ENCODE results near the gene NTM.

Gene NTM

GRCh38 chr11:132174362-132175255, 804.2 kb downstream of the NTM start:
- TF ChIP-seq TAF1 (IDR thresholded peaks at IDR 0.05; ENCODE audit: borderline replicate concordance, low read depth, low read length) (no peak), POLR2A (IDR thresholded peaks at IDR 0.05; ENCODE audit: low read depth, low read length) (no peak), POLR2AphosphoS5 (IDR thresholded peaks at IDR 0.05; ENCODE audit: low read depth, low read length) (no peak)

GRCh38 chr11:132177106-132177505, 806.7 kb downstream of the NTM start:
- FAIRE-seq (no peak), DNase-seq (ENCODE audit: insufficient read length) (no peak)
- TF ChIP-seq POLR2AphosphoS5 (IDR thresholded peaks at IDR 0.05; ENCODE audit: low read depth, low read length) (no peak), POLR2A (IDR thresholded peaks at IDR 0.05; ENCODE audit: low read depth, low read length) (no peak), TAF1 (IDR thresholded peaks at IDR 0.05; ENCODE audit: borderline replicate concordance, low read depth, low read length) (no peak)

More at GRCh38 chr11:132174362-132175255, 804.2 kb downstream of the NTM start:
- DNase-seq (ENCODE audit: insufficient read length): no peak
- FAIRE-seq: no peak

- TF ChIP-seq POLR2A (IDR thresholded peaks at IDR 0.05; ENCODE audit: low read depth, low read length) (no peak), TAF1 (IDR thresholded peaks at IDR 0.05; ENCODE audit: borderline replicate concordance, low read depth, low read length) (no peak)
- FAIRE-seq: no peak
Observed at GRCh38 chr11:132184079-132184478, 813.7 kb downstream of the NTM start.

GRCh38 chr11:132185726-132186592, 815.5 kb downstream of the NTM start:
- DNase-seq (ENCODE audit: insufficient read length): no peak
- no peak for TF ChIP-seq POLR2AphosphoS5 (IDR thresholded peaks at IDR 0.05; ENCODE audit: low read depth, low read length)
- no peak for FAIRE-seq

More at GRCh38 chr11:132184079-132184478, 813.7 kb downstream of the NTM start:
- DNase-seq (ENCODE audit: insufficient read length): no peak

- no peak for TF ChIP-seq POLR2A (IDR thresholded peaks at IDR 0.05; ENCODE audit: low read depth, low read length)
- TF ChIP-seq TAF1 (IDR thresholded peaks at IDR 0.05; ENCODE audit: borderline replicate concordance, low read depth, low read length): no peak
- TF ChIP-seq POLR2AphosphoS5 (IDR thresholded peaks at IDR 0.05; ENCODE audit: low read depth, low read length): no peak
- no peak for FAIRE-seq
- no peak for DNase-seq (ENCODE audit: insufficient read length)
Observed at GRCh38 chr11:132186699-132187098, 816.3 kb downstream of the NTM start.

- FAIRE-seq: no peak
- no peak for DNase-seq (ENCODE audit: insufficient read length)
- TF ChIP-seq TAF1 (IDR thresholded peaks at IDR 0.05; ENCODE audit: borderline replicate concordance, low read depth, low read length) (no peak), POLR2A (IDR thresholded peaks at IDR 0.05; ENCODE audit: low read depth, low read length) (no peak), POLR2AphosphoS5 (IDR thresholded peaks at IDR 0.05; ENCODE audit: low read depth, low read length) (no peak)
Observed at GRCh38 chr11:132187386-132187785, 817.0 kb downstream of the NTM start.

GRCh38 chr11:132187814-132188213, 817.4 kb downstream of the NTM start:
- TF ChIP-seq POLR2A (IDR thresholded peaks at IDR 0.05; ENCODE audit: low read depth, low read length) (no peak), POLR2AphosphoS5 (IDR thresholded peaks at IDR 0.05; ENCODE audit: low read depth, low read length) (no peak), TAF1 (IDR thresholded peaks at IDR 0.05; ENCODE audit: borderline replicate concordance, low read depth, low read length) (no peak)
- no peak for DNase-seq (ENCODE audit: insufficient read length)
- FAIRE-seq: no peak

- DNase-seq (ENCODE audit: insufficient read length) (no peak), FAIRE-seq (peak; percentile 9)
- TF ChIP-seq POLR2AphosphoS5 (IDR thresholded peaks at IDR 0.05; ENCODE audit: low read depth, low read length): no peak
- TF ChIP-seq TAF1 (IDR thresholded peaks at IDR 0.05; ENCODE audit: borderline replicate concordance, low read depth, low read length): no peak
- TF ChIP-seq POLR2A (IDR thresholded peaks at IDR 0.05; ENCODE audit: low read depth, low read length): no peak
Observed at GRCh38 chr11:132196928-132197327, 826.5 kb downstream of the NTM start.

GRCh38 chr11:132200353-132200936, 830.0 kb downstream of the NTM start:
- DNase-seq (ENCODE audit: insufficient read length) (no peak), FAIRE-seq (no peak)
- TF ChIP-seq POLR2A (IDR thresholded peaks at IDR 0.05; ENCODE audit: low read depth, low read length) (no peak), TAF1 (IDR thresholded peaks at IDR 0.05; ENCODE audit: borderline replicate concordance, low read depth, low read length) (no peak), POLR2AphosphoS5 (IDR thresholded peaks at IDR 0.05; ENCODE audit: low read depth, low read length) (no peak)

GRCh38 chr11:132202621-132203020, 832.2 kb downstream of the NTM start:
- TF ChIP-seq TAF1 (IDR thresholded peaks at IDR 0.05; ENCODE audit: borderline replicate concordance, low read depth, low read length) (no peak), POLR2AphosphoS5 (IDR thresholded peaks at IDR 0.05; ENCODE audit: low read depth, low read length) (no peak), POLR2A (IDR thresholded peaks at IDR 0.05; ENCODE audit: low read depth, low read length) (no peak)
- no peak for DNase-seq (ENCODE audit: insufficient read length)
- FAIRE-seq: no peak

- DNase-seq (ENCODE audit: insufficient read length): no peak
- no peak for FAIRE-seq
- no peak for TF ChIP-seq POLR2AphosphoS5 (IDR thresholded peaks at IDR 0.05; ENCODE audit: low read depth, low read length)
- TF ChIP-seq TAF1 (IDR thresholded peaks at IDR 0.05; ENCODE audit: borderline replicate concordance, low read depth, low read length): no peak
- no peak for TF ChIP-seq POLR2A (IDR thresholded peaks at IDR 0.05; ENCODE audit: low read depth, low read length)
Observed at GRCh38 chr11:132205006-132205405, 834.6 kb downstream of the NTM start.

All from GM12892 (cell line).